HepG2 (cell line): Measurements from ENCODE around the gene CEBPA. TPM values are rescaled to one million over a fixed set of nuclear protein-coding genes. Genes with fewer than 3 reads are reported as not detected.

Source experiments
- BCLAF1 ChIP-seq: fragments of 450-650 bp; IDR thresholded peaks from 2 replicates; pipeline ENCODE4 v1.6.1; 2017; ENCODE audit warnings: mild to moderate bottlenecking
- FOXJ3 ChIP-seq: sonication (generic); formaldehyde crosslinking; IDR thresholded peaks from 2 replicates; pipeline ENCODE4 v1.4.0; 2020; ENCODE audit warnings: missing genetic modification reagents, mild to moderate bottlenecking, borderline replicate concordance
- KDM6A ChIP-seq: IDR thresholded peaks from 2 replicates; pipeline ENCODE4 v1.6.1; 2016; ENCODE audit warnings: low read depth
- MYPOP ChIP-seq: sonication (generic); formaldehyde crosslinking; IDR thresholded peaks from 2 replicates; pipeline ENCODE4 v1.8.1; 2023; ENCODE audit warnings: mild to moderate bottlenecking, moderate library complexity, missing genetic modification reagents
- NCOA5 ChIP-seq: sonication (generic); formaldehyde crosslinking; IDR thresholded peaks from 2 replicates; pipeline ENCODE4 v1.4.0; 2020; ENCODE audit warnings: missing genetic modification reagents
- PAWR ChIP-seq: sonication (generic); formaldehyde crosslinking; IDR thresholded peaks from 2 replicates; pipeline ENCODE4 v1.4.0; 2020; ENCODE audit warnings: missing genetic modification reagents, mild to moderate bottlenecking, borderline replicate concordance
- SALL1 ChIP-seq: sonication (generic); formaldehyde crosslinking; IDR thresholded peaks from 2 replicates; pipeline ENCODE4 v1.8.0; 2022; ENCODE audit warnings: mild to moderate bottlenecking, missing genetic modification reagents
- SSRP1 ChIP-seq: IDR thresholded peaks from 2 replicates; pipeline ENCODE4 v1.6.1; 2016; ENCODE audit warnings: control low read depth
- TBX3 ChIP-seq: fragments of 450-650 bp; IDR thresholded peaks from 2 replicates; pipeline ENCODE4 v1.6.1; 2017; ENCODE audit warnings: antibody characterized with exemption, mild to moderate bottlenecking, inconsistent platforms, borderline replicate concordance
- UBTF ChIP-seq: sonication (generic); formaldehyde crosslinking; IDR thresholded peaks from 2 replicates; pipeline ENCODE4 v1.4.0; 2020; ENCODE audit warnings: mild to moderate bottlenecking, missing genetic modification reagents
- ZMYM2 ChIP-seq: sonication (generic); formaldehyde crosslinking; IDR thresholded peaks from 2 replicates; pipeline ENCODE4 v1.8.0; 2022; ENCODE audit warnings: mild to moderate bottlenecking, missing genetic modification reagents
- ZNF326 ChIP-seq: sonication (generic); formaldehyde crosslinking; IDR thresholded peaks from 2 replicates; pipeline ENCODE4 v1.4.0; 2020; ENCODE audit warnings: missing genetic modification reagents, borderline replicate concordance
- ZNF331 ChIP-seq: sonication (generic); formaldehyde crosslinking; IDR thresholded peaks from 2 replicates; pipeline ENCODE4 v1.4.0; 2020; ENCODE audit warnings: missing genetic modification reagents
- ZNF431 ChIP-seq: sonication (generic); formaldehyde crosslinking; IDR thresholded peaks from 2 replicates; pipeline ENCODE4 v1.9.0; 2022; ENCODE audit warnings: missing genetic modification reagents, low read depth, mild to moderate bottlenecking, borderline replicate concordance
- ZNF501 ChIP-seq: sonication (generic); formaldehyde crosslinking; IDR thresholded peaks from 2 replicates; pipeline ENCODE4 v1.5.1; 2020; ENCODE audit warnings: mild to moderate bottlenecking, moderate library complexity, missing genetic modification reagents
- ZNF770 ChIP-seq: sonication (generic); formaldehyde crosslinking; IDR thresholded peaks from 2 replicates; pipeline ENCODE4 v1.5.0; 2020; ENCODE audit warnings: mild to moderate bottlenecking, missing genetic modification reagents
- ZNF800 ChIP-seq: sonication (generic); formaldehyde crosslinking; IDR thresholded peaks from 2 replicates; pipeline ENCODE4 v1.4.0; 2020; ENCODE audit warnings: missing genetic modification reagents
- polyA plus RNA-seq, 8 experiments: library from polyadenylated mRNA; depleted of rRNA in 3 of 8; stranded (reverse) in 7 of 8; unstranded in 1 of 8; fragments of >200 nt; fragmentation: Illumina TruSeq in 4 of 8; extraction: Trizol in 4 of 8; gene quantifications; 2 replicates each; pipeline versions ENCODE4 v1.2.1 to v1.2.3, GENCODE V29; 2011 to 2016; ENCODE audit warnings: low read depth in 4 of 8, missing spikeins in 1 of 8, mixed read lengths in 1 of 8; ENCODE audit not compliant: insufficient read depth in 1 of 8
- total RNA-seq, 5 experiments: library from RNA; depleted of rRNA; stranded (reverse); fragments of >200 nt; fragmentation: Illumina TruSeq; extraction: Trizol; gene quantifications; 2 replicates each; pipeline ENCODE4 v1.2.3, GENCODE V29; 2016; ENCODE audit warnings: low read depth in 1 of 5

Gene CEBPA
- total and polyA plus RNA-seq, 2 of the 13 experiments (the other 11 are each of a cell fraction or from before 2014, with no cell fraction given) = 24.8 to 103 TPM

GRCh38 chr19:33348301-33349010, 46.1 kb upstream of the CEBPA start (continued):
- no peak for TF ChIP-seq ZNF431
- TF ChIP-seq PAWR (CRISPR knock-in tag) = no peak
- no peak for TF ChIP-seq NCOA5 (CRISPR knock-in tag)
- TF ChIP-seq ZMYM2 = no peak
- TF ChIP-seq UBTF (CRISPR knock-in tag) = no peak; the same call in 1 of the 2 replicates
- TF ChIP-seq ZNF326 (CRISPR knock-in tag) = no peak
- TF ChIP-seq ZNF770 = no peak
- no peak for TF ChIP-seq ZNF501 (CRISPR knock-in tag)
- TF ChIP-seq SSRP1 (CRISPR knock-in tag) = no peak
- no peak; the same call in 1 of the 2 replicates for TF ChIP-seq FOXJ3 (CRISPR knock-in tag)
- 0 out of 2 replicates have a peak, but pooled peaks have one; percentile 47 for TF ChIP-seq ZNF800 (CRISPR knock-in tag)
- no peak for TF ChIP-seq MYPOP (CRISPR knock-in tag)
- no peak for TF ChIP-seq KDM6A (CRISPR knock-in tag)
- TF ChIP-seq ZNF331 = no peak
- no peak for TF ChIP-seq SALL1
- TF ChIP-seq TBX3 = no peak
- TF ChIP-seq BCLAF1 = no peak
